HG03469 (cell line): ENCODE results near the gene OLFML2A.

Experiments
- ATAC-seq: cut with Tn5 transposase; IDR thresholded peaks from one replicate; pipeline ENCODE4 v1.9.1; 2021; ENCODE audit warnings: mild to moderate bottlenecking, moderate library complexity, moderate number of reproducible peaks; ENCODE audit not compliant: unreplicated experiment

The OLFML2A gene

DNA sequence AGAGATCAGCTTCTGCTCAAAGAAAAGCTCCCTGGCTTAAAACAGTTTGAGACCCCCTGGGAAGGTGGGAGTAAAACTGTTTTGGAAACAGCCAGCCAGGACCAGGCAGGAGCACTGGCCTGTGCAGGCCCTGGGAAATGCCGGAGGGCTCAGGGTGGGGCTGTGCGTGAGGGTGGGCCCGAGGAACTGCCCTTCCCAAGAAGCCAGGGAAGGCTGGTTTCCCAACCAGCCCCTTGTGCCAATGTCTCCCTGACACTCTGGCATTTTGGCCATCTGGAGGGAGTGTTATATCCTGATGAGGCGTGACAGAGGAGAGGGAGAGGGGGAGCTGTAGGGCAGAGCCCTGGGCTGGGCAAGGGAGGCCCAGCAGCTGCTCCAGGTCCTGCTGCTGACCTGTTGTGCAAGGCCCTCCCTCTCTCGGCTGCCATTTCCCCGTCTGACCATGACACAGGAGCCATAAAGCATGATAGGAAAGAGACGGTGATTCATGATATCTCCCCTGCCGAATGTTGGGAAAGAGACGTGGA lies 16.1 kb downstream of the OLFML2A start:
- ATAC-seq, result no peak

DNA sequence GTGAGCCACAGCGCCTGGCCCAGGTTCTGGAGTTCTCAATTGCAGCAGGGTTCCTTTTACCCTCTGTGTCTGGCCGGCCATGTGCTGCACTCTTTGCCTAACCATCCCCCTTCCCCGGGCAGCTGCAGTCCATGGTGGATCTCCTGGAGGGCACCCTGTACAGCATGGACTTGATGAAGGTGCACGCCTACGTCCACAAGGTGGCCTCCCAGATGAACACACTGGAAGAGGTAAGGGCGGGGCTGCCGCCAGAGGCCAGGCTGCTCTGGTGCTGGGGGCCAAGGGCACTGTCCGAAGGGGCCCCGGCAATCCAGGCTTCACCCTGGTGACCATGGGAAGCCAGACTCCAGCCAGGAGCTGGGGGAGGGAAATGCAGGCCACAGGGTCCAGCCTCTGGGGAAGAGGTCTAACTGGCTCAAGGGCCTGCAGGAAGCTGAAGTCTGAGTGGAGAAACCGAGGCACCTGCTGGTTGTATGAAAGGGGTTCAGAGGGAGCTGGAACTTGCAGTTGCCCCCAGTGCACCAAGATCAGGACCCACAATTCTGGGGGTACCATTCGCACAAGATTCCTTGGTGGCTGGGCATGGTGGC lies 18.1 kb downstream of the OLFML2A start:
- no peak for ATAC-seq

DNA sequence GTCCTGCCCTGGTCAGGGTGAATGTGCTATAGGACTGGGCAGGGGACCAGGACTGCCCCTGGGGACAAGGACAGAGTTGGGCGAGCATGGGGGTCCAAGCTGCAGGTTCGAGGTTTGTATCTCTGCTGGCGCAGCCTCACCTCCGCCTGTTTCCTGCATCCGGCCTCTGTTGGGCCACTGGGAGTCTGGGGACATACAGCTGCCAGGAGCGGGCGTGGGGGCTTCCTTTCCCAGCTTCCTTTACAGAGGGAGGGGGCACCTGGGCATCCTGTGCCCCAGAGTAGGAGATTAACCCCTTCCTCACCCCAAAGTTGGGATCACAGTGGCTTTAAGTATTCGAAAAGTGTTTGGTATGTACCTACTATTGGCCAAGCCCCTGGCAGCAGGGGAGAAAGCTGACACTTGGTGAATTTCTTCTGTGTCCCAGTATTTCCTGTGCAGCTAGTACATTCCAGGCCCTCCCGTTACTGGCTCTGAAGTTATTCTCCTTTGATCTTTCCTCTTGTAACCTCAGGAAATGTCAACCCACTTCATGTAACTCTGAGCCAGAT lies 19.0 kb downstream of the OLFML2A start:
- no peak for ATAC-seq

DNA sequence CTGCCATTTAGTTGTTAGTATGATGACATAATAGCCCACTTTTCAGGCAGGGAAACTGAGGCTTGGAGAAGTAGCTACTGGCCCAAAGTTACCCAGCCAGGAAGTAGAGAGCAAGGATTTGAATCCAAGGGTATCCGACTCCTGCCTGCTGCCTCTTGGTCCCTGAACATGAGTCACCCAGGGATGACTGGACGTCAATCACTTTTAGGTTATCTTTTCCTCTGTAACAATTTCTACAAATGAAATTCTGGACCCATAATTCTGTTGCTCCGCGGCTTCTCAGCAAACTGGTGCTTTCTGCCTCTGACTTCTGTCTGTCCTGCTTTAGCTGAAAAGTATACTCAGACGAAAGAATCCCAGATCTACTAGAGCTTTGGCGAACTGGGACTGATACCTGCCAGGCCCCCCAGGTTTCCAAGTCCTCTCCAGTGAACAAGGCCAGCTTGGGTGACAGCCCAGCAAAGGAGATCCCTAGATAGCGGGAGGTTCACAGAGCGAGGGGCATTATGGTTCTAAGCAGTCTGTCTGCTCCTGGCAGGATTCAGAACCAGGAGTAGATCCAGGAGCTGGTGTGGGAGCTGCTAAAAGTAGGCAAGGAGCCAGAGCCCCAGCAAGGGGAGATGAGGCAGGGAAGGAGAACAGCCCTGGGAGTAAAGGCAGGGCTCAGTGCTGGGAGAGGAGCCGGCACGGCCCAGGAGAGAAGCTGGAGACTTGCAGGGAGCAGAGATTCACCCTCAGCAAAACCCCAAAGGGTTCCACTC lies 20.6 kb downstream of the OLFML2A start:
- no peak for ATAC-seq

DNA sequence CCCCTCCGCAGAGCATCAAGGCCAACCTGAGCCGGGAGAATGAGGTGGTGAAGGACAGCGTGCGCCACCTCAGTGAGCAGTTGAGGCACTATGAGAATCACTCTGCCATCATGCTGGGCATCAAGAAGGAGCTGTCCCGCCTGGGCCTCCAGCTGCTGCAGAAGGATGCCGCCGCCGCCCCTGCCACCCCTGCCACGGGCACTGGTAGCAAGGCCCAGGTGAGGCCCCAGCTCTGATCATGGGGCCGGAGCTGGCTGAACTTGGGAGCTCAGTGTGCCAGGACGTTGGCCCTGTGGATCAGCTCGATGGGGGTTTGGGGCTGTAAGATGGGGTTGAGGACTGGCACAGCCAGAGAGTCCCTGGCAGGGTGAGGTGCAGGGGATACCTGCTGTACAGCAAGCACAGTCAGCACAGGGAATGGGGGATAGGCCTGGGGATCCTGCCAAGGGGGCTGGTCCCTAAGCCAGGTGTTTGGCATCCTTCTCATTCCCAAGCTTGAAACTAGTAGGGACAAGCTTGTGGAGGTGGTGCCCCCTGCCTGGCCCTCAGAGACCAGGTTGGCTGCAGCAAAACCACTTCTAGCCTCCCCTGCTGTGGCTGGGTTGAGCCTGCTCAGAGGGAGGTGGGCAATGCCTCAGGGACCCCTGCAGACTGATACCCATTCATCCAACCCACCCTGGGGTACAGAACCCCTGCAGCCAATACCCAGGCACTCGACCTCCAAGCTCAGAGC lies 22.5 kb downstream of the OLFML2A start:
- ATAC-seq, result no peak

DNA sequence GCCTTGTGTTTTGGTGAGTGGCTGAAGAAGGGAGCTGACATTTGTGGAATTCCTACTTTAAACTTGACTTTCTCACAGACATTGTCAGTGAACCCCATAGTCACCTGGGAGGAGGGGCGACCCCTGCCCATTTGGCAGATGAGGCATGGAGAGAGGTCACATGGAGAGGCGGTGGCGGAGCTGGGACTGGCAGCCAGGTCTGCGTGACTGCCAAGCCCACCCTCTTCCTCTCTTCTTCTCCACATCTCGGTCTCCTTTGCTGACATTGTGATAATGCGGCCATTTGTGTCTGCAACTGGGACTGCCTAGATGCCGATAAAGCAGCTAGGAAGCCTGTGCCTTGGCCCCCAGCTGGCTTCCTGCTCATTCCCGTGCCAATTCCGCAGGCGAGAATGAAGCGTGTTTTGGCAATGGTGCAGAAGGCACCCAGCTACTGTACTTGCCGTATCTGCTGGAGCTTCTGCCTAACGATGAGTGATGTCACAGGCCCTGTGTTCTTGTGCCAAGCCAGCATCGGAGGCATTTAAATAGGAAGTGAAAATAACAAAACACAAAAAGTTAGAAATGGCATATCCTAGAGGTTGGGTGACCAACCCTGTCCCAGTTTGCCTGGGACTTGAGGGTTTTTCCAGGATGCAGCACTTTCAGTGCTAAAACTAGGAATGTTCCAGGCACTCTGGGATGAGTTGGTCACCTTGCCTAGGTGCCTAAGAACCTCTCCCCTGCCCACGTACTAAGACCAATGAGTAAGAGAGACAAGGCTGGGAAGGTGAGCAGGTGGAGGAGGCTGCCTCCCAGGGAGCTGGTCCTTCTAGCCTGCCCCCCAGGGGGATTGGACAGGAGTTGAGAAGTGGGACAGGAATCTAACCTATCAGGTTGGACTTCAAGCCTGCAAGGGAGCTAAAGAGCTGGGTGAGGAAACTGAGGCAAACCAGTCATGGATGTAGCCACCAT lies 23.6 kb downstream of the OLFML2A start:
- no peak for ATAC-seq

DNA sequence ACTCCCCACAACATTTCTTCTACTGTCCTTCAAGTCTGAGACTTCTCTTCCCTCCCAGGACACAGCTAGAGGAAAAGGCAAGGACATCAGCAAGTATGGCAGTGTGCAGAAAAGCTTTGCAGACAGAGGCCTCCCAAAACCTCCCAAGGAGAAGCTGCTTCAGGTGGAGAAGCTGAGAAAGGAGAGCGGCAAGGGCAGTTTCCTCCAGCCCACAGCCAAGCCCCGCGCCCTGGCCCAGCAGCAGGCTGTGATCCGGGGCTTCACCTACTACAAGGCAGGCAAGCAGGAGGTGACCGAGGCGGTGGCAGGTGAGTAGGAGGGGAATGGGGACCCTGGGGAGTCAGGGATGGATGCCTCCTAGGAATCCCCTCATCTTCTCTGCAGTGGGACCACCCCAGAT lies 24.4 kb downstream of the OLFML2A start:
- ATAC-seq, result no peak

DNA sequence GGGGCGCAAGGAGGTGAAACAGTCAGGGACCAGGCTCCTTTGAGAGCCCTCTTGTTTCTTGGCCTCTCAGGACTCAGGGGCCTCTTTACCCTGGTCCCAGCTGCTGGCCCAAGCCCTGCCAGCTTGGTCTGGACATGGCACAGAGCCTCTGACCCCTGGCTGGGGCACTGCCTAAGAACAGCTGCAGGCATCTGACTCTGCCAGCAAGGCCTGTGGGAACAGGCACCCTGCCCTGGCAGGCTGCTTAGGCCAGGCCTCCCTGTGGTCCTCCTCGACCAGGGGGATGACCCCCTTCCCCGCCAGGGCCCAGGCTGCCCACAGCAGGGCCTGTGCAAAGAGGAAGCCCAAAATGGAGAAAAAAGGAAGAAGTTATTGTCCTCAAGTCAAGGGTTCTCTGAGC lies 25.5 kb downstream of the OLFML2A start:
- no peak for ATAC-seq

DNA sequence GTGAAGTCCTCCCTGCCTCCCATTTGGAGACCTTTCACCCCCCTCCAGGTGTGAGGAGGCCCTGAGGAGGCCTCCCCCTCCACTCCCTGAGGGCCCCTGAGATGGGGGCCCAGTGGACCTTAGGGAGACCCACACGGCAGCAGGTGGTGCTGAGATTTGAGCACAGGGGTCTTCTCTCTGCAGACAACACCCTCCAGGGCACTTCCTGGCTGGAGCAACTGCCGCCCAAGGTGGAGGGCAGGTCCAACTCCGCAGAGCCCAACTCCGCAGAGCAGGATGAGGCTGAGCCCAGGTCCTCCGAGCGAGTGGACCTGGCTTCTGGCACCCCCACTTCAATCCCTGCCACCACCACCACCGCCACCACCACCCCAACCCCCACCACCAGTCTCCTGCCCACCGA lies 27.0 kb downstream of the OLFML2A start:
- no peak for ATAC-seq

DNA sequence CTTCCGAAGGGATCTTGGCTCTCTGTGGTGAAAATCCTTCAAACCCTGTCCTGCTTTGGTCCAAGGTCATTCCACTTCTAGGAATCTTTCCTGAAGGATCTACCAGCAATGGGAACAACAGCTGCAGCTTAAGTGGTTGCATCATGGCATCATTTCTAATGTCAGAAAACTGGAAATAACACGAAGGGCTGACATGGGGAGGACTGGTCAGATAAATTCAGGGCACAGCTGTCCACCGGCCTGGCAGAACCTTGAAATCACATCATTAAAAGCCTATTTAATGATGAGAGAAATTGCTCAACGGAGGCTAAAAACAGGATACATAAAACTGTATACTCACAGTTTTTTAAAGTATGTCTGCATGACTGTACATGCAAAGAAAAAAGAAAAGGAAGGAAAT lies 28.3 kb downstream of the OLFML2A start:
- no peak for ATAC-seq

DNA sequence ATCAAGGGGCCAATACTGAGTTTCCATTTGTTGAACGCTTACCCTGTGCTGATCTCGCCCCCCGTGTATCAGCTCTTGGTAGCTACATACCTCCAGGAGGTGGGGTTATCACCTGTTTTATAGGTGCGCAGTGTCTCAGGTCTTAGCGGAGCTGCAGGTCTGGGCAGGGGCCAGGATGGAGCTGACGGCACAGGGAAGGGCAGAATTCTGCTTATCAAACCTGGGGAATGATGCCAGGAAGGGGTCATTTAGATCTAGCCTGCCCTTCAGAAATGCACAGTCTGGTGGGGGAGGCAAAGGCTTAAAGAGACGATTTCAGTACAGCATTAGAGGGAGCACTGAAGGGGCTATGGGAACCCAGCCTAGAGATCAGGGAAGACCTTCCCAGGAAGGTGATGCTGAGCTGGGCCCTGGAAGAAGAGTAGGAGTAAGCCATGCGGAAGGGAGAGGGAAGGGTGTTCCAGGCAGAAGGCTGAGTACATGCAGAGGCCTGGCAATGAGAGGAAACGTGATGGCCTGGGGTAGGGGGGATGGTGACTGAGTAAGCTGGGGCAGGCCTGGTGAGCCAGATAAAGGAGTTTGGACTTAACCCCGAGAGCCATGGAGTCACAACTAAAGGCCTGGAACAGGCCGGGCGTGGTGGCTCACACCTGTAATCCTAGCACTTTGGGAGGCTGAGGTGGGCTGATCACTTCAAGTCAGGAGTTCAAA lies 31.5 kb downstream of the OLFML2A start:
- ATAC-seq, result no peak

DNA sequence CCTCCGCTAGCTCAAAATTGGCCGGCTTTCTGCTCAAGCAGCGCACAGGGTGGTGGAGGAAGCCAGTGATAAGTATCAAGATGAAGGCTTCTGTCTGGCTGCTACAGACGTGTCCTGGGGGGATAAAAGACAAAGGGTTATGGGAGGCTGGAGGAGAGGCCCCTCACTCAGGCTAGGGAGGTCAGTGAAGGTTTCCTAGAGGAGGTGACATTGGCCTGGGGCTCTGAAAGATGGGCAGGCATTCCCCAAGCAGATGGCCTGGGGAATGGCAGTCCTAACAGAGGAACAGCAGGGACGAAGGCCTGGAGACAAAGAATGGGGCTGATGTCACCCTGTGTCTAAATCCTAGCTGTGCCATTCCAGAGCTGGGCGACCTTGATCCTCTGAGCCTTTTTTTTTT lies 32.3 kb downstream of the OLFML2A start:
- no peak for ATAC-seq

DNA sequence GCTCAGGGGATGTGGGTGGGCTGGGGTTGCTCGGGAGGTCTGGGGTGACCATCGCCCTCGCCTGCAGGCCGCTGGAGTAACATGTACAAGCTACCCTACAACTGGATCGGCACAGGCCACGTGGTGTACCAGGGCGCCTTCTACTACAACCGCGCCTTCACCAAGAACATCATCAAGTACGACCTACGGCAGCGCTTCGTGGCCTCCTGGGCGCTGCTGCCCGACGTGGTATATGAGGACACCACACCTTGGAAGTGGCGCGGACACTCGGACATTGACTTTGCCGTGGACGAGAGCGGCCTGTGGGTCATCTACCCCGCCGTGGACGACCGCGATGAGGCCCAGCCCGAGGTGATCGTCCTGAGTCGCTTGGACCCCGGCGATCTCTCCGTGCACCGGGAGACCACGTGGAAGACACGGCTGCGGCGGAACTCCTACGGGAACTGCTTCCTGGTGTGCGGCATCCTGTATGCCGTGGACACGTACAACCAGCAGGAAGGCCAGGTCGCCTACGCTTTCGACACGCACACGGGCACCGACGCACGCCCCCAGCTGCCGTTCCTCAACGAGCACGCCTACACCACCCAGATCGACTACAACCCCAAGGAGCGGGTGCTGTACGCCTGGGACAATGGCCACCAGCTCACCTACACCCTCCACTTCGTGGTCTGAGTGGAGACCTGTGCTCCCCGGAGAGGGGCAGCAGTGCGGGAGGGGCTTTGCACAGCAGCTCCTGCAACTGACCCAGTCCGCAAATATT lies 33.0 kb downstream of the OLFML2A start:
- ATAC-seq, result no peak

DNA sequence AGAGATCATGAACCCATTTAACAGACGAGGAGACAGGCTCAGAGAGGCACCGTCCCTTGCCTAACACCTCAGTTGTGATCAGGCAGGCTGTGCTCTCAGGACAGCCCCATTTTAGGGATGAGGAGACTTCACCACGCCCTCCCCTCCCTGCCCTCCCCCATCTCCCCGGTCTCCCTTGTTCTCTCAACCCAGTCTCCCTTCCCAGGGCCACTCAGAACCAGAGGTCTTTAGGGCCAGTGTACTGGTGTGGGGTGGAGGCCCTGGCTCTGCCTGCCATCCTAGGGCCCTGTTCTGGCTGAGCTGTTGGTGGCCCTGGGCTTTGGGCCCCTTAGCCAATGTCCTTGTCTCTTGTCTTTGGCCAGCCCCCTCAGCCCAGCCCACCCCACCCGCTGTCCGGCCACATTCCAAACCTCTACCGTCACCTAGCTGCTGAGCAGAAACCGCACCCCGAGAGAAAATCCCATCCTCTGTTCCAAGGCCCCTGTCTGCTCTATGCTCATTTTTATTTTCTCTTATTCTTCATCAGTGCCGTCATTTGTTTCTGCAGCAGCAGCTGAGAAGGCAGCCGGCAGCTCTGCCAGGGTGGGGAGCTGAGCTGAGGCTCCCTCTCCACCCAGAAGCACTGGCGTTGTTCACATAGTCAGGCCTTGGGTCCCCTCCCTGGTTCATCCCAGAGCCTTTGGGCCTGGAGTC lies 33.9 kb downstream of the OLFML2A start:
- ATAC-seq, result no peak

DNA sequence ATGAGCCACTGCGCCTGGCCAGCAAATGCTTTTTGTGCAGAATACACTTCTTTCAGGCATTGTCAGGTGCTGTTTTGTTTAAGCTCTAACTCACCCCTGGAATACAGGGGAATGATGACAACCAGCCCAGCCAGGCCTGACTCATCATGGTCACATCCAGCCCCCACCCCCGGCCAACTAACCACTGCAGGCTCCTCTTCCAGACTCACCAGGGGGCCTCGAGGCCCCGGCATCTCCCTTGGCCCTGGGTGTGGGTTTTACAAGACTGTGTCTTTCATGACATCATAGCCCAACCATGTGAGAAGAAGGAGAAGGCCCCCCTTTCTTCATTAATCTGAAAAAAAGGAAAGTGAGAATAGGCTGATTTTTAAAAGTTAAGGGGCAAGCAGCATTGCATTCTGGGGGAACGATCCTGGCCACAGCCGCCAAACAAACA lies 35.5 kb downstream of the OLFML2A start:
- no peak for ATAC-seq

DNA sequence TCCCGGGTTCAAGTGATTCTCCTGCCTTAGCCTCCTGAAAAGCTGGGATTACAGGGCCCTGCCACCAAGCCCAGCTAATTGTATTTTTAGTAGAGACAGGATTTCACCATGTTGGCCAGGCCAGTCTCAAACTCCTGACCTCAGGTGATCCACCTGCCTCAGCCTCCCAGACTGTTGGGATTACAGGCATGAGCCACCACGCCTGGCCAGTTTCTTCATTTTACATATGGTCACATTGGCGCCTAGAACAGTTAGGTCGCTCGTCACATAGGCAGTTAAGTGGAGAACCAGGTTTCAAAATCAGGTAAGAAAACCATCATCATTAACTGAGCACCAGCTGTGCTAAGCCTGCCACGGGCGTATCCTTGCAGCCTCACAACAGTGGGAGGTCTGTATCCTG lies 36.1 kb downstream of the OLFML2A start:
- ATAC-seq, result no peak

DNA sequence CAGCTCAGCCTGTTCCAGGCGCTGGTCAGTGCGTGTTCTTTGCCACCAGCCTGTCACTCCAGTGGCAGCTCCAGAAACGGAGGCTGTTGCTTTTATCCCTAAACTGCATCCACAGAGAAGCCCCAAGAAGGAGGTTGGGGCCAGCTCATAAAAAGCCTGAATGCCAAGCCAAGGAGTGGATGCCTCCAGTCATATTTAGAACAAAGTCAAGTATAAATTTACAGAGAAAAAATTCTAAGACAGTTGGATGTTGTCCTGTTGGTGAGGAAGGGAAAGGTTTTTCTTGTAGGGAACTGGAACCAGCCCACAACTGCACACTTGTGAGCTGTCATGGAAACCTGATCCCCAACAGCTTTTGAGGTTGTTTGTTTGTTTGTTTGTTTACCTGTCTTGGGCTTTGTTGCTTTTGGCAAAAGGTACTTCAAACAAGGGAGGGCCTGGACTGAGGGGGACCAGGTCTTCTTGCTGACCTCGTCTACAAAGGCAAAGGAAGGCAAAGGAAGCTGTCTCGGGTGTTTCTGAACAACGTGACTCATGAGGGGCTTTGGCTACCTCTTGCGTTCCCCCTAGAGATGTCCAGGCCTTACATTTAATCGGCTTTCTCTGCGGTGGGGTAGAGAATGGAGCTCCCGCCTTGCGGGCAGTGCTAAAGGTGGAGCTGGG lies 36.7 kb downstream of the OLFML2A start:
- no peak for ATAC-seq

DNA sequence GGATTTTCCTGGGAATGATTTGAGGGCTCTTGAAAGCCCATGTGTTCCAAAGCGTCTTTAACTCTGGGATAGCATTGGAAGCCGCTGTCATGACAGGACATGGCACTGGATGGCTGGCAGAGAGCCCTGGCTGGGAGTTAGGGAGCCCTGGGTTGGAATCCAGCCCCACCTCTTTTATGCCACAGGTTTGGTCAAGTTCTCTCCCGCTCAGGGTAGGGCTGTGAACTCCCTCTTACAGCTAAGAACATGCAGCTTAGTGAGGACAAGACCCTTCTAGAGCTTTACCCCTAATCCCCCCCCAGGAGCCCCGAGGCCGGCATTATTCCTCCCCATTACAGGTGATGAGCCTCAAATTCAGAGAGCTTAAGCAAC lies 37.2 kb downstream of the OLFML2A start:
- no peak for ATAC-seq
